SU-DHL-6 (cell line): Measurements from ENCODE around the gene ANKRD49.

ENCODE experiments used
- H2AFZ ChIP-seq: fragments of 200-600 bp; sonication (generic); 2 replicates; pipeline ENCODE4 v1.6.1; 2014; ENCODE audit warnings: low read depth, mild to moderate bottlenecking, moderate library complexity, mixed read lengths, antibody characterized with exemption, low read length; ENCODE audit not compliant: severe bottlenecking
- H3F3A ChIP-seq: fragments of 200-600 bp; shearing (Covaris generic); 2 replicates; pipeline ENCODE4 v1.6.0; 2016; ENCODE audit warnings: antibody characterized with exemption, mild to moderate bottlenecking; ENCODE audit not compliant: insufficient read depth
- H3K27ac ChIP-seq: fragments of 200-600 bp; sonication (generic); 2 replicates; pipeline ENCODE4 v1.5.1; 2016; ENCODE audit warnings: low read depth, mild to moderate bottlenecking, low read length, moderate library complexity, mixed read lengths
- H3K27me3 ChIP-seq: fragments of 200-600 bp; sonication (generic), shearing (Covaris generic); 2 replicates; pipeline ENCODE4 v1.6.0; 2014; ENCODE audit warnings: mild to moderate bottlenecking, low read length
- H3K36me3 ChIP-seq: fragments of 200-600 bp; sonication (generic); 2 replicates; pipeline ENCODE4 v1.6.1; 2014; ENCODE audit warnings: mild to moderate bottlenecking, low read length, mixed read lengths
- H3K4me2 ChIP-seq: fragments of 300-600, 200-600 bp; shearing (Covaris generic), sonication (generic); 2 replicates; pipeline ENCODE4 v1.6.0; 2014; ENCODE audit warnings: low read length, low read depth, mild to moderate bottlenecking; ENCODE audit not compliant: poor library complexity, severe bottlenecking
- H3K4me3 ChIP-seq: fragments of 200-600 bp; sonication (generic); 2 replicates; pipeline ENCODE4 v1.5.1; 2014; ENCODE audit warnings: antibody characterized with exemption, low read length, mild to moderate bottlenecking, mixed read lengths; ENCODE audit not compliant: insufficient read depth, poor library complexity, severe bottlenecking
- H3K79me2 ChIP-seq: fragments of 200-600 bp; sonication (generic); 2 replicates; pipeline ENCODE4 v1.6.1; 2014; ENCODE audit warnings: mild to moderate bottlenecking, low read length, moderate library complexity; ENCODE audit not compliant: insufficient read depth
- H3K9ac ChIP-seq: fragments of 200-600 bp; sonication (generic); 2 replicates; pipeline ENCODE4 v1.7.0; 2014; ENCODE audit warnings: mild to moderate bottlenecking, low read length
- H3K9me2 ChIP-seq: fragments of 200-600 bp; sonication (generic); replicated peaks from 2 replicates; pipeline ENCODE4 v1.6.1; 2014; ENCODE audit warnings: low read length; ENCODE audit not compliant: insufficient read depth
- H3K9me3 ChIP-seq: fragments of 200-600 bp; sonication (generic); 2 replicates; pipeline ENCODE4 v1.6.1; 2014; ENCODE audit warnings: low read length, mixed read lengths; ENCODE audit not compliant: insufficient read depth
- H4K20me1 ChIP-seq: fragments of 200-600 bp; sonication (generic); 2 replicates; pipeline ENCODE4 v1.6.1; 2014; ENCODE audit warnings: low read depth, mild to moderate bottlenecking, antibody characterized with exemption, low read length, moderate library complexity, mixed read lengths
- CTCF ChIP-seq: fragments of 200-600 bp; sonication (generic); IDR thresholded peaks from one replicate; pipeline ENCODE4 v1.5.1; 2017; ENCODE audit warnings: antibody characterized with exemption, mild to moderate bottlenecking, low read length, moderate library complexity; ENCODE audit not compliant: insufficient read depth, poor library complexity, severe bottlenecking
- EZH2phosphoT487 ChIP-seq: fragments of 200-600 bp; sonication (generic), shearing (Covaris generic); conservative IDR thresholded peaks from 2 replicates; pipeline ENCODE4 v1.6.1; 2018; ENCODE audit warnings: mild to moderate bottlenecking, antibody characterized with exemption, low read length, moderate library complexity, mixed read lengths

Gene ANKRD49

GRCh38 chr11:94452988-94453387 is 40.8 kb upstream of the ANKRD49 start:
- Histone ChIP-seq H2AFZ (no peak overlapping the region), H3K4me3 (no peak overlapping the region), H3K36me3 (peaks cover 15% of the 10 kb centered on the region; the same call in 1 of the 2 replicates), H3K9me2 (no peaks in the 10 kb centered on the region), H3K4me2 (no peak overlapping the region), H3K79me2 (no peaks in the 10 kb centered on the region), H3K9ac (no peak overlapping the region), H3F3A (no peaks in the 10 kb centered on the region), H3K27ac (no peak overlapping the region), H4K20me1 (no peaks in the 10 kb centered on the region), H3K27me3 (no peaks in the 10 kb centered on the region), H3K9me3 (no peaks in the 10 kb centered on the region)
- TF ChIP-seq EZH2phosphoT487 = no peak
- TF ChIP-seq CTCF = no peak

- H2AFZ ChIP-seq = no peak overlapping the region
- H3K79me2 ChIP-seq = no peaks in the 10 kb centered on the region
- no peak overlapping the region for H3K9ac ChIP-seq
- H3K4me3 ChIP-seq = no peak overlapping the region
- no peaks in the 10 kb centered on the region for H3K9me3 ChIP-seq
- H3K4me2 ChIP-seq = no peak overlapping the region
- no peak overlapping the region for H3K27ac ChIP-seq
- peaks cover 24% of the 10 kb centered on the region; the same call in 1 of the 2 replicates for H3K36me3 ChIP-seq
- H4K20me1 ChIP-seq = no peaks in the 10 kb centered on the region
- no peak for TF ChIP-seq CTCF
- TF ChIP-seq EZH2phosphoT487 = no peak
- H3K27me3 ChIP-seq = no peaks in the 10 kb centered on the region
- H3F3A ChIP-seq = no peaks in the 10 kb centered on the region
- H3K9me2 ChIP-seq = no peaks in the 10 kb centered on the region
These were observed 39.5 kb upstream of the ANKRD49 start for GRCh38 chr11:94454301-94454700.

GRCh38 chr11:94455861-94456260 is 37.9 kb upstream of the ANKRD49 start:
- Histone ChIP-seq H2AFZ (no peak overlapping the region), H3F3A (no peaks in the 10 kb centered on the region), H4K20me1 (no peaks in the 10 kb centered on the region), H3K27me3 (no peaks in the 10 kb centered on the region), H3K9me3 (no peaks in the 10 kb centered on the region), H3K79me2 (no peaks in the 10 kb centered on the region), H3K27ac (no peak overlapping the region), H3K4me3 (no peak overlapping the region), H3K9me2 (no peaks in the 10 kb centered on the region), H3K9ac (no peak overlapping the region), H3K36me3 (peaks cover 36% of the 10 kb centered on the region; the same call in 1 of the 2 replicates), H3K4me2 (no peak overlapping the region)
- TF ChIP-seq EZH2phosphoT487 = no peak
- TF ChIP-seq CTCF = no peak
